Panc1 (cell line): ENCODE data around the gene YES1. TPM values are rescaled to one million over a fixed set of nuclear protein-coding genes. Genes with fewer than 3 reads are reported as not detected.

Experiments used
- ATAC-seq: fragments of 200-7000 bp; cut with Tn5 transposase; 2 replicates; pipeline ENCODE4 v1.9.1; 2020; ENCODE audit warnings: mild to moderate bottlenecking, moderate library complexity
- BruUV-seq: library from RNA; stranded (reverse); fragments of 400-500 nt; replicated peaks from 2 replicates; lab custom pipeline; 2021; lab: Mats Ljungman, UMichigan
- CTCF ChIA-PET: fragments of 300-600 bp; sonication (Branson Sonifier 250); formaldehyde crosslinking; loops from one replicate; lab custom pipeline; 2022; ENCODE audit warnings: antibody characterized with exemption; lab: Charles Lee
- POLR2A ChIA-PET: fragments of 300-600 bp; sonication (Branson Sonifier 250); formaldehyde crosslinking; loops from one replicate; lab custom pipeline; 2022; ENCODE audit warnings: antibody characterized with exemption; lab: Charles Lee
- DNase-seq: peaks from one replicate; pipeline ENCODE4 v3.0.0-alpha.2; 2010; ENCODE audit warnings: low read depth, low spot score
- H3K27ac ChIP-seq: 2 replicates; pipeline ENCODE4 v1.5.1; 2011; ENCODE audit warnings: mild to moderate bottlenecking, low read length, inconsistent platforms
- H3K27me3 ChIP-seq: fragments of 200-500 bp; sonication (Bioruptor generic); 2 replicates; pipeline ENCODE4 v1.6.0; 2014; ENCODE audit warnings: low read length, inconsistent platforms; ENCODE audit not compliant: control insufficient read depth, insufficient read depth
- H3K36me3 ChIP-seq: fragments of 200-500 bp; sonication (Bioruptor generic); 2 replicates; pipeline ENCODE4 v1.5.1; 2014; ENCODE audit warnings: inconsistent platforms, mild to moderate bottlenecking, low read length, moderate library complexity; ENCODE audit not compliant: control insufficient read depth, insufficient read depth
- H3K4me1 ChIP-seq: 2 replicates; pipeline ENCODE4 v1.5.1; 2011; ENCODE audit warnings: inconsistent platforms, mild to moderate bottlenecking, low read length, moderate library complexity; ENCODE audit not compliant: control insufficient read depth, insufficient read depth
- H3K4me3 ChIP-seq, 2 experiments: 2 replicates each; pipeline ENCODE4 v1.5.1; 2011 to 2012; ENCODE audit warnings: low read depth in 2 of 2, low read length in 2 of 2, mild to moderate bottlenecking in 2 of 2, inconsistent platforms in 1 of 2, moderate library complexity in 1 of 2
- H3K9me3 ChIP-seq: fragments of 200-500 bp; sonication (Bioruptor generic); 2 replicates; pipeline ENCODE4 v1.5.1; 2014; ENCODE audit warnings: low read depth, mild to moderate bottlenecking, inconsistent platforms, low read length, moderate library complexity; ENCODE audit not compliant: control insufficient read depth, insufficient read depth
- CTCF ChIP-seq: fragments of 450-650 bp; IDR thresholded peaks from 2 replicates; pipeline ENCODE4 v1.5.1; 2017; ENCODE audit warnings: mild to moderate bottlenecking
- POLR2AphosphoS5 ChIP-seq: IDR thresholded peaks from 2 replicates; pipeline ENCODE4 v1.6.1; 2012; ENCODE audit warnings: mild to moderate bottlenecking, low read depth, low read length, moderate library complexity
- REST ChIP-seq, 2 experiments: IDR thresholded peaks; 2 replicates each; pipeline ENCODE4 v1.6.1; 2011 to 2012; ENCODE audit warnings: low read depth in 2 of 2, control low read depth in 1 of 2, low read length in 1 of 2, mild to moderate bottlenecking in 1 of 2, moderate library complexity in 1 of 2; ENCODE audit not compliant: insufficient read depth in 1 of 2
- SIN3A ChIP-seq: IDR thresholded peaks from 2 replicates; pipeline ENCODE4 v1.6.1; 2012; ENCODE audit warnings: low read depth, mild to moderate bottlenecking, low read length, moderate library complexity, borderline replicate concordance; ENCODE audit not compliant: insufficient read depth
- TCF7L2 ChIP-seq: IDR thresholded peaks from 2 replicates; pipeline ENCODE4 v1.6.1; 2011; ENCODE audit warnings: mild to moderate bottlenecking, low read depth, low read length, inconsistent platforms
- in situ Hi-C: cut with HindIII; loops from 2 replicates; pipeline ENCODE4 v1.10.0; 2016; ENCODE audit warnings: low sequenced_read_pairs, low pct_unique_long_range_greater_than_20kb
- intact Hi-C: fragments of 100-400 bp; cut with micrococcal nuclease; formaldehyde crosslinking; loops from one replicate; pipeline ENCODE4 v1.10.0; 2022; ENCODE audit not compliant: unreplicated experiment
- total RNA-seq: library from RNA; stranded (reverse); gene quantifications from one replicate; pipeline ENCODE4 v1.2.1, GENCODE V29; 2021; ENCODE audit not compliant: unreplicated experiment

YES1 gene
- total RNA-seq, 1 experiment from 2014 or later = 91.6 TPM

- Histone ChIP-seq H3K27me3 (no peaks in the 10 kb centered on the region), H3K4me1 (no peaks in the 10 kb centered on the region), H3K27ac (no peak overlapping the region), H3K36me3 (peaks cover 20% of the 10 kb centered on the region), H3K4me3 (no peak overlapping the region), H3K9me3 (no peaks in the 10 kb centered on the region)
- no TSS peak for BruUV-seq
- in situ Hi-C loops (no loop called here), intact Hi-C loops (loop anchor here (1.0 kb wide), 1 partner anchor 89 kb away; no protein-coding TSS in a partner anchor)
- peak; percentile 87 for ATAC-seq
- peak; percentile 18 for DNase-seq
- TF ChIP-seq SIN3A (no peak), CTCF (peak; percentile 70; the same call in 1 of the 2 replicates)
- ChIA-PET CTCF (no interaction called here), POLR2A (no interaction called here)
Measured at GRCh38 chr18:741931-742512, 70.0 kb downstream of the YES1 start.

- H3K9me3 ChIP-seq = no peaks in the 10 kb centered on the region
- H3K4me3 ChIP-seq = no peak overlapping the region
- no peak overlapping the region for H3K27ac ChIP-seq
- H3K36me3 ChIP-seq = peaks cover 7% of the 10 kb centered on the region
- BruUV-seq = no TSS peak
- ATAC-seq (no peak), DNase-seq (no peak)
- ChIA-PET CTCF (no interaction called here), POLR2A (no interaction called here)
- no peaks in the 10 kb centered on the region for H3K4me1 ChIP-seq
- intact Hi-C loops (no loop called here), in situ Hi-C loops (no loop called here)
- TF ChIP-seq REST (IDR thresholded peaks at IDR 0.05; ENCODE audit: insufficient read depth in 1 of 2, low read depth in 2 of 2, low read length in 1 of 2) = no peak
- no peak for TF ChIP-seq SIN3A
- TF ChIP-seq TCF7L2 = no peak
- no peak for TF ChIP-seq CTCF
- TF ChIP-seq POLR2AphosphoS5 = no peak
- H3K27me3 ChIP-seq = no peaks in the 10 kb centered on the region
Measured at GRCh38 chr18:732371-732770, 79.7 kb downstream of the YES1 start.
